ENCODE measurements around the gene ARHGEF7. TPM values are rescaled to one million over a fixed set of nuclear protein-coding genes. Genes with fewer than 3 reads are reported as not detected.

ARHGEF7 gene
- total RNA-seq, 1 experiment from 2014 or later = 41.5 TPM

GRCh38 chr13:111131611-111132010 is 16.5 kb downstream of the ARHGEF7 start:
- no peak for DNase-seq (ENCODE audit: low spot score)

- no peak for DNase-seq (ENCODE audit: low spot score)
These were observed 17.8 kb downstream of the ARHGEF7 start for GRCh38 chr13:111132948-111133347.

- DNase-seq (ENCODE audit: low spot score) = no peak
These were observed 24.3 kb downstream of the ARHGEF7 start for GRCh38 chr13:111139452-111139851.

- peak; percentile 63 for DNase-seq (ENCODE audit: low spot score)
These were observed 24.9 kb downstream of the ARHGEF7 start for GRCh38 chr13:111139873-111140561.

- no peak for DNase-seq (ENCODE audit: low spot score)
These were observed 25.5 kb downstream of the ARHGEF7 start for GRCh38 chr13:111140562-111141105.

- no peak for DNase-seq (ENCODE audit: low spot score)
These were observed 27.4 kb downstream of the ARHGEF7 start for GRCh38 chr13:111142472-111142871.

GRCh38 chr13:111143865-111144540 is 28.9 kb downstream of the ARHGEF7 start:
- DNase-seq (ENCODE audit: low spot score) = no peak

- no peak for DNase-seq (ENCODE audit: low spot score)
These were observed 30.0 kb downstream of the ARHGEF7 start for GRCh38 chr13:111145071-111145470.

- DNase-seq (ENCODE audit: low spot score) = no peak
These were observed 30.4 kb downstream of the ARHGEF7 start for GRCh38 chr13:111145506-111145905.

- no peak for DNase-seq (ENCODE audit: low spot score)
These were observed 37.7 kb downstream of the ARHGEF7 start for GRCh38 chr13:111152844-111153243.

- DNase-seq (ENCODE audit: low spot score) = peak; percentile 96
These were observed 38.3 kb downstream of the ARHGEF7 start for GRCh38 chr13:111153279-111153976.

- peak; percentile 72 for DNase-seq (ENCODE audit: low spot score)
These were observed 38.8 kb downstream of the ARHGEF7 start for GRCh38 chr13:111153977-111154332.

- DNase-seq (ENCODE audit: low spot score) = no peak
These were observed 41.3 kb downstream of the ARHGEF7 start for GRCh38 chr13:111156421-111156820.

GRCh38 chr13:111158136-111158805 is 43.2 kb downstream of the ARHGEF7 start:
- DNase-seq (ENCODE audit: low spot score) = no peak

- no peak for DNase-seq (ENCODE audit: low spot score)
These were observed 44.5 kb downstream of the ARHGEF7 start for GRCh38 chr13:111159362-111160320.

- no peak for DNase-seq (ENCODE audit: low spot score)
These were observed 45.5 kb downstream of the ARHGEF7 start for GRCh38 chr13:111160648-111161047.

GRCh38 chr13:111161601-111162600 is 46.8 kb downstream of the ARHGEF7 start:
- DNase-seq (ENCODE audit: low spot score) = no peak

- no peak for DNase-seq (ENCODE audit: low spot score)
These were observed 50.3 kb downstream of the ARHGEF7 start for GRCh38 chr13:111165241-111166010.
